Fibroblast of lung (primary cell): ENCODE measurements around the gene DGKE. TPM values are rescaled to one million over a fixed set of nuclear protein-coding genes. Genes with fewer than 3 reads are reported as not detected.

Experiments used
- DNase-seq, 2 donors: peaks; one replicate each; pipeline versions ENCODE4 v3.0.0 to v3.0.0-alpha.2; 2010; ENCODE audit warnings: low read depth in 2 of 2
- H2AFZ ChIP-seq: 2 replicates; pipeline ENCODE4 v1.5.1; 2012; ENCODE audit warnings: low read length, control low read depth, inconsistent platforms
- H3K27ac ChIP-seq: 2 replicates; pipeline ENCODE4 v1.5.1; 2011; ENCODE audit warnings: low read length, control low read depth; ENCODE audit not compliant: insufficient read depth
- H3K27me3 ChIP-seq: 2 replicates; pipeline ENCODE4 v1.5.1; 2011; ENCODE audit warnings: mild to moderate bottlenecking, low read length; ENCODE audit not compliant: control insufficient read depth, insufficient read depth
- H3K36me3 ChIP-seq: 2 replicates; pipeline ENCODE4 v1.5.1; 2011; ENCODE audit warnings: low read length; ENCODE audit not compliant: control insufficient read depth, insufficient read depth
- H3K4me1 ChIP-seq: 2 replicates; pipeline ENCODE4 v1.5.1; 2011; ENCODE audit warnings: low read length; ENCODE audit not compliant: control insufficient read depth, insufficient read depth; ENCODE audit errors: extremely low read depth
- H3K4me2 ChIP-seq: 2 replicates; pipeline ENCODE4 v1.5.1; 2011; ENCODE audit warnings: low read length, control low read depth; ENCODE audit not compliant: insufficient read depth; ENCODE audit errors: extremely low read depth
- H3K4me3 ChIP-seq, 4 experiments: fragments of 200-600 bp in 1 of 4; sonication (generic) in 1 of 4; replicated peaks in 1 of 4; 2 replicates each; pipeline ENCODE4 v1.5.1; 2011 to 2016; ENCODE audit warnings: low read length in 4 of 4, low read depth in 3 of 4, mild to moderate bottlenecking in 3 of 4, control low read depth in 2 of 4, inconsistent platforms in 1 of 4, mixed read lengths in 1 of 4; ENCODE audit not compliant: insufficient read depth in 1 of 4; ENCODE audit errors: control extremely low read depth in 1 of 4
- H3K79me2 ChIP-seq: 2 replicates; pipeline ENCODE4 v1.5.1; 2012; ENCODE audit warnings: mild to moderate bottlenecking, low read length, inconsistent platforms; ENCODE audit not compliant: control insufficient read depth, insufficient read depth
- H3K9ac ChIP-seq: 2 replicates; pipeline ENCODE4 v1.5.1; 2011; ENCODE audit warnings: mild to moderate bottlenecking, low read length, control low read depth; ENCODE audit not compliant: insufficient read depth
- H3K9me3 ChIP-seq: 2 replicates; pipeline ENCODE4 v1.5.1; 2012; ENCODE audit warnings: low read depth, low read length; ENCODE audit not compliant: control insufficient read depth, insufficient read depth
- H4K20me1 ChIP-seq: 2 replicates; pipeline ENCODE4 v1.5.1; 2011; ENCODE audit warnings: low read length; ENCODE audit not compliant: control insufficient read depth, insufficient read depth; ENCODE audit errors: extremely low read depth
- CTCF ChIP-seq, 2 donors: IDR thresholded peaks in 1 of 2; conservative IDR thresholded peaks in 1 of 2; 1 replicate in 1 of 2; 2 replicates in 1 of 2; pipeline ENCODE4 v1.5.1; 2011 to 2012; ENCODE audit warnings: low read length in 2 of 2, control low read depth in 1 of 2, inconsistent platforms in 1 of 2, low read depth in 1 of 2, mild to moderate bottlenecking in 1 of 2
- EZH2 ChIP-seq: IDR thresholded peaks from 2 replicates; pipeline ENCODE4 v1.5.1; 2012; ENCODE audit warnings: low read length, control low read depth, mild to moderate bottlenecking; ENCODE audit errors: missing control alignments
- polyA plus RNA-seq, 2 donors: library from polyadenylated mRNA; depleted of rRNA in 1 of 2; stranded (reverse) in 1 of 2; unstranded in 1 of 2; fragments of >200 nt; gene quantifications; 2 replicates each; pipeline ENCODE4 v1.2.1, GENCODE V29; 2011 to 2012; ENCODE audit warnings: missing spikeins in 1 of 2
- total RNA-seq: library from RNA; depleted of rRNA; stranded (reverse); fragments of >200 nt; gene quantifications from 2 replicates; pipeline ENCODE4 v1.2.1, GENCODE V29; 2014

The DGKE gene
- total and polyA plus RNA-seq, 2 donors (not counting 1 experiment from before 2014, with no cell fraction given): 2.5 to 6.4 TPM

- no peak for TF ChIP-seq EZH2
- no peak for TF ChIP-seq CTCF (conservative IDR thresholded peaks at IDR 0.05 in 1 of 2, IDR thresholded peaks at IDR 0.05 in 1 of 2; ENCODE audit: low read depth in 1 of 2, low read length in 2 of 2)
- H3K4me2 ChIP-seq: no peak overlapping the region
- H3K27ac ChIP-seq: no peak overlapping the region
Measured at GRCh38 chr17:56880571-56880970, 46.6 kb downstream of the DGKE start.

GRCh38 chr17:56881685-56882295, 47.8 kb downstream of the DGKE start:
- Histone ChIP-seq H3K36me3 (no peaks in the 10 kb centered on the region), H3K4me1 (no peaks in the 10 kb centered on the region), H3K4me2 (no peak overlapping the region), H3K4me3 (no peak overlapping the region), H3K27ac (no peak overlapping the region), H3K9me3 (no peaks in the 10 kb centered on the region), H3K27me3 (no peaks in the 10 kb centered on the region), H4K20me1 (no peaks in the 10 kb centered on the region), H3K79me2 (no peaks in the 10 kb centered on the region), H2AFZ (no peak overlapping the region), H3K9ac (no peak overlapping the region)
- TF ChIP-seq CTCF (conservative IDR thresholded peaks at IDR 0.05 in 1 of 2, IDR thresholded peaks at IDR 0.05 in 1 of 2; ENCODE audit: low read depth in 1 of 2, low read length in 2 of 2) (no peak), EZH2 (no peak)
- no peak for DNase-seq

More at GRCh38 chr17:56880571-56880970, 46.6 kb downstream of the DGKE start:
- no peak overlapping the region for H3K9ac ChIP-seq
- no peak for DNase-seq
- no peaks in the 10 kb centered on the region for H3K27me3 ChIP-seq
- H2AFZ ChIP-seq: no peak overlapping the region
- H3K79me2 ChIP-seq: no peaks in the 10 kb centered on the region
- no peaks in the 10 kb centered on the region for H3K9me3 ChIP-seq
- H4K20me1 ChIP-seq: no peaks in the 10 kb centered on the region
- H3K4me3 ChIP-seq: no peak overlapping the region
- H3K36me3 ChIP-seq: no peaks in the 10 kb centered on the region
- H3K4me1 ChIP-seq: no peaks in the 10 kb centered on the region

- no peaks in the 10 kb centered on the region for H3K79me2 ChIP-seq
- no peak for DNase-seq
- H4K20me1 ChIP-seq: no peaks in the 10 kb centered on the region
- H3K4me2 ChIP-seq: no peak overlapping the region
- no peak overlapping the region for H3K4me3 ChIP-seq
- H3K27ac ChIP-seq: no peak overlapping the region
- peaks cover 2% of the 10 kb centered on the region for H3K36me3 ChIP-seq
- no peak overlapping the region for H3K9ac ChIP-seq
- TF ChIP-seq EZH2: no peak
- TF ChIP-seq CTCF (conservative IDR thresholded peaks at IDR 0.05 in 1 of 2, IDR thresholded peaks at IDR 0.05 in 1 of 2; ENCODE audit: low read depth in 1 of 2, low read length in 2 of 2): no peak
- H3K9me3 ChIP-seq: peaks cover 2% of the 10 kb centered on the region
- H2AFZ ChIP-seq: no peak overlapping the region
- H3K27me3 ChIP-seq: no peaks in the 10 kb centered on the region
- no peaks in the 10 kb centered on the region for H3K4me1 ChIP-seq
Measured at GRCh38 chr17:56883616-56884015, 49.7 kb downstream of the DGKE start.
